IMR-90 (cell line): ENCODE measurements around the gene CR1L. TPM values are rescaled to one million over a fixed set of nuclear protein-coding genes. Genes with fewer than 3 reads are reported as not detected.

Experiments used
- ATAC-seq: fragments of 200-7000 bp; cut with Tn5 transposase; 2 replicates; pipeline ENCODE4 v1.9.1; 2020; ENCODE audit warnings: low read depth, mild to moderate bottlenecking, moderate library complexity
- BruUV-seq: library from RNA; stranded (reverse); fragments of 400-500 nt; replicated peaks from 2 replicates; lab custom pipeline; 2021; lab: Mats Ljungman, UMichigan
- CTCF ChIA-PET: fragments of 300-600 bp; formaldehyde crosslinking; extraction: SDS; loops from one replicate; lab custom pipeline; 2021; ENCODE audit warnings: antibody characterized with exemption; lab: Yijun Ruan, JAX
- POLR2A ChIA-PET: fragments of 300-600 bp; sonication (Branson Sonifier 250); formaldehyde crosslinking; loops from one replicate; lab custom pipeline; 2022; ENCODE audit warnings: antibody characterized with exemption; ENCODE audit not compliant: unreplicated experiment; lab: Charles Lee
- DNase-seq: peaks from one replicate; pipeline ENCODE4 v3.0.0; 2013
- H2AFZ ChIP-seq: replicated peaks from 2 replicates; pipeline ENCODE3; 2013; ENCODE audit warnings: low read length, mild to moderate bottlenecking; ENCODE audit not compliant: poor library complexity
- H2AK5ac ChIP-seq: 2 replicates; pipeline ENCODE4 v1.6.1; 2013; ENCODE audit warnings: low read depth, low read length, inconsistent platforms
- H2AK9ac ChIP-seq: replicated peaks from 2 replicates; pipeline ENCODE3; 2013; ENCODE audit warnings: mild to moderate bottlenecking, low read depth, low read length, moderate library complexity; ENCODE audit not compliant: poor library complexity
- H2BK120ac ChIP-seq: 2 replicates; pipeline ENCODE4 v1.6.1; 2013; ENCODE audit warnings: low read depth, low read length, inconsistent platforms
- H2BK15ac ChIP-seq: 3 replicates; pipeline ENCODE4 v1.6.1; 2013; ENCODE audit warnings: low read depth, low read length, inconsistent platforms
- H2BK20ac ChIP-seq: 2 replicates; pipeline ENCODE4 v1.6.1; 2013; ENCODE audit warnings: low read depth, mild to moderate bottlenecking, inconsistent platforms, low read length, moderate library complexity
- H2BK5ac ChIP-seq: 2 replicates; pipeline ENCODE4 v1.6.1; 2013; ENCODE audit warnings: mild to moderate bottlenecking, low read depth, low read length, inconsistent platforms; ENCODE audit not compliant: poor library complexity, severe bottlenecking
- H3K14ac ChIP-seq: replicated peaks from 2 replicates; pipeline ENCODE4 v1.6.1; 2013; ENCODE audit warnings: low read depth, low read length, inconsistent platforms
- H3K18ac ChIP-seq: 2 replicates; pipeline ENCODE4 v1.6.1; 2013; ENCODE audit warnings: low read depth, low read length, control low read depth
- H3K23ac ChIP-seq: 2 replicates; pipeline ENCODE4 v1.6.1; 2013; ENCODE audit warnings: low read depth, low read length, inconsistent platforms
- H3K27ac ChIP-seq: 2 replicates; pipeline ENCODE4 v1.5.1; 2013; ENCODE audit warnings: mild to moderate bottlenecking, control low read depth, low read length; ENCODE audit not compliant: insufficient read depth
- H3K27me3 ChIP-seq: 2 replicates; pipeline ENCODE4 v1.6.1; 2013; ENCODE audit warnings: low read length; ENCODE audit not compliant: control insufficient read depth, insufficient read depth
- H3K36me3 ChIP-seq: 2 replicates; pipeline ENCODE4 v1.6.1; 2013; ENCODE audit warnings: low read length, mixed read lengths; ENCODE audit not compliant: control insufficient read depth, insufficient read depth
- H3K4ac ChIP-seq: 2 replicates; pipeline ENCODE4 v1.6.1; 2013; ENCODE audit warnings: low read depth, low read length, inconsistent platforms
- H3K4me1 ChIP-seq: 2 replicates; pipeline ENCODE4 v1.6.1; 2013; ENCODE audit warnings: low read length, mixed read lengths; ENCODE audit not compliant: control insufficient read depth, insufficient read depth
- H3K4me2 ChIP-seq: 2 replicates; pipeline ENCODE4 v1.6.1; 2013; ENCODE audit warnings: low read depth, mild to moderate bottlenecking, control low read depth, low read length, moderate library complexity
- H3K4me3 ChIP-seq: 2 replicates; pipeline ENCODE4 v1.5.1; 2013; ENCODE audit warnings: low read depth, mild to moderate bottlenecking, control low read depth, low read length, moderate library complexity; ENCODE audit not compliant: insufficient read depth
- H3K56ac ChIP-seq: 2 replicates; pipeline ENCODE4 v1.6.1; 2013; ENCODE audit warnings: low read length, inconsistent platforms; ENCODE audit not compliant: insufficient read depth; ENCODE audit errors: extremely low read depth
- H3K79me1 ChIP-seq, 2 experiments: 2 replicates each; pipeline ENCODE4 v1.6.1; 2013; ENCODE audit warnings: low read length in 2 of 2, inconsistent platforms in 1 of 2, low read depth in 1 of 2
- H3K9ac ChIP-seq: 2 replicates; pipeline ENCODE4 v1.6.1; 2013; ENCODE audit warnings: low read depth, low read length, control low read depth
- H3K9me1 ChIP-seq: 2 replicates; pipeline ENCODE4 v1.6.1; 2013; ENCODE audit warnings: low read length, inconsistent platforms; ENCODE audit not compliant: insufficient read depth
- H3K9me3 ChIP-seq: 2 replicates; pipeline ENCODE4 v1.6.1; 2013; ENCODE audit warnings: low read length; ENCODE audit not compliant: control insufficient read depth, insufficient read depth
- H4K20me1 ChIP-seq: 2 replicates; pipeline ENCODE4 v1.6.1; 2013; ENCODE audit warnings: low read length, inconsistent platforms; ENCODE audit not compliant: insufficient read depth
- H4K5ac ChIP-seq: 2 replicates; pipeline ENCODE4 v1.6.1; 2013; ENCODE audit warnings: mild to moderate bottlenecking, low read depth, low read length, control low read depth
- H4K8ac ChIP-seq, 2 experiments: 2 replicates each; pipeline ENCODE4 v1.6.1; 2013; ENCODE audit warnings: low read depth in 2 of 2, low read length in 2 of 2, control low read depth in 1 of 2, inconsistent platforms in 1 of 2
- H4K91ac ChIP-seq: 2 replicates; pipeline ENCODE4 v1.6.1; 2013; ENCODE audit warnings: low read depth, low read length, inconsistent platforms; ENCODE audit not compliant: insufficient read depth
- FOS ChIP-seq: fragments of 150-350 bp; IDR thresholded peaks from 2 replicates; pipeline ENCODE4 v1.6.1; 2016; ENCODE audit warnings: low read depth, low read length
- MAZ ChIP-seq: IDR thresholded peaks from 2 replicates; pipeline ENCODE4 v1.6.1; 2012; ENCODE audit warnings: low read depth, mild to moderate bottlenecking, low read length, improper control_type of control experiment, moderate library complexity, borderline replicate concordance
- MXI1 ChIP-seq: IDR thresholded peaks from 2 replicates; pipeline ENCODE4 v1.6.1; 2012; ENCODE audit warnings: low read depth, mild to moderate bottlenecking, low read length, moderate library complexity, borderline replicate concordance
- NFE2L2 ChIP-seq: fragments of 150-350 bp; IDR thresholded peaks from 2 replicates; pipeline ENCODE4 v1.6.1; 2016; ENCODE audit warnings: low read depth, mild to moderate bottlenecking, low read length
- RAD21 ChIP-seq: IDR thresholded peaks from 2 replicates; pipeline ENCODE4 v1.6.1; 2012; ENCODE audit warnings: low read length, improper control_type of control experiment
- WGBS, 2 experiments: methylation state at CpG; one replicate each; pipeline versions ENCODE4 v1.1.5 to v1.1.7; 2013; ENCODE audit warnings: missing lambda C conversion rate in 2 of 2; ENCODE audit not compliant: insufficient read length in 1 of 2; ENCODE audit errors: extremely low coverage in 2 of 2; 5-methylcytosine and 5-hydroxymethylcytosine counted together
- dilution Hi-C: fragments of 300-500 bp; cut with HindIII; formaldehyde crosslinking; loops from one replicate; pipeline ENCODE4 v1.14.3; 2018; ENCODE audit warnings: low sequenced_read_pairs; ENCODE audit not compliant: unreplicated experiment
- in situ Hi-C: fragments of 300-500 bp; cut with MboI; formaldehyde crosslinking; loops from 3 replicates; pipeline ENCODE4 v1.14.3; 2019; ENCODE audit warnings: low sequenced_read_pairs, inconsistent platforms, mixed read lengths
- intact Hi-C: fragments of 100-400 bp; cut with micrococcal nuclease; formaldehyde crosslinking; loops from 2 replicates; pipeline ENCODE4 v1.10.0; 2022
- polyA plus RNA-seq, 3 experiments: library from polyadenylated mRNA; depleted of rRNA; stranded (reverse); fragments of >200 nt; gene quantifications; 2 replicates each; pipeline ENCODE4 v1.2.3, GENCODE V29; 2012; ENCODE audit warnings: low replicate concordance in 1 of 3
- total RNA-seq: library from RNA; depleted of rRNA; stranded (reverse); fragments of >200 nt; gene quantifications from 2 replicates; pipeline ENCODE4 v1.2.3, GENCODE V29; 2012
- TF ChIP-seq, protein P1 (sequence below): fragments of 150-350 bp; IDR thresholded peaks from 2 replicates; pipeline ENCODE4 v1.6.1; 2017; ENCODE audit warnings: mild to moderate bottlenecking, antibody characterized with exemption, low read length, low read depth

Gene CR1L
- total and polyA plus RNA-seq, 2 of the 4 experiments (the other 2 are of a cell fraction): not detected

GRCh38 chr1:207605444-207606361 is 39.2 kb upstream of the CR1L start:
- Histone ChIP-seq H4K91ac (no peak overlapping the region), H3K14ac (no peak overlapping the region), H3K27me3 (no peaks in the 10 kb centered on the region), H2BK5ac (no peak overlapping the region), H2BK15ac (no peak overlapping the region), H2BK20ac (no peak overlapping the region), H3K4me3 (no peak overlapping the region), H3K9ac (no peak overlapping the region), H4K8ac (no peak overlapping the region), H3K4me1 (no peaks in the 10 kb centered on the region), H2AK5ac (no peak overlapping the region), H2BK120ac (no peak overlapping the region), H3K56ac (no peak overlapping the region), H4K20me1 (no peaks in the 10 kb centered on the region), H3K23ac (no peak overlapping the region), H3K27ac (no peak overlapping the region), H3K9me1 (no peaks in the 10 kb centered on the region), H2AK9ac (no peak overlapping the region), H2AFZ (no peak overlapping the region), H3K4ac (no peak overlapping the region), H3K18ac (no peak overlapping the region), H3K9me3 (no peaks in the 10 kb centered on the region), H3K36me3 (no peaks in the 10 kb centered on the region), H4K5ac (no peak overlapping the region), H3K4me2 (no peak overlapping the region), H3K79me1 (no peaks in the 10 kb centered on the region)
- DNase-seq: no peak
- no peak for ATAC-seq
- dilution Hi-C loops (no loop called here), in situ Hi-C loops (no loop called here), intact Hi-C loops (no loop called here)
- no TSS peak for BruUV-seq
- no CpG with 5 or more reads among the region's 7 CpGs for WGBS, 2 experiments
- CTCF ChIA-PET: interaction anchor here (1.0 kb wide), 1 partner anchor 15 kb away, joined by 4 read pairs; no protein-coding TSS in a partner anchor
- POLR2A ChIA-PET: no interaction called here
- TF ChIP-seq, protein P1, sequence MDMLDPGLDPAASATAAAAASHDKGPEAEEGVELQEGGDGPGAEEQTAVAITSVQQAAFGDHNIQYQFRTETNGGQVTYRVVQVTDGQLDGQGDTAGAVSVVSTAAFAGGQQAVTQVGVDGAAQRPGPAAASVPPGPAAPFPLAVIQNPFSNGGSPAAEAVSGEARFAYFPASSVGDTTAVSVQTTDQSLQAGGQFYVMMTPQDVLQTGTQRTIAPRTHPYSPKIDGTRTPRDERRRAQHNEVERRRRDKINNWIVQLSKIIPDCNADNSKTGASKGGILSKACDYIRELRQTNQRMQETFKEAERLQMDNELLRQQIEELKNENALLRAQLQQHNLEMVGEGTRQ: no peak
- TF ChIP-seq FOS: no peak
- no peak for TF ChIP-seq MAZ
- no peak for TF ChIP-seq MXI1
- no peak for TF ChIP-seq NFE2L2
- no peak for TF ChIP-seq RAD21
